Measurements from ENCODE around the gene PCTP. TPM values are rescaled to one million over a fixed set of nuclear protein-coding genes. Genes with fewer than 3 reads are reported as not detected.

The PCTP gene
- total and polyA plus RNA-seq, 3 donors from 2014 or later, result 22.6 to 32.0 (median 24.0) TPM

GRCh38 chr17:55710829-55711496 is 39.9 kb upstream of the PCTP start:
- no peaks in the 10 kb centered on the region for H3K4me1 ChIP-seq
- no peaks in the 10 kb centered on the region for H3K27me3 ChIP-seq
- H3K27ac ChIP-seq, result no peak overlapping the region
- H3K4me3 ChIP-seq, result no peak overlapping the region
- DNase-seq, result no peak
- intact Hi-C loops (cut with DNase I; ENCODE audit: low total_unique reads), result loop anchor here (10.0 kb wide), 1 partner anchor 186 kb away; no protein-coding TSS in a partner anchor
- H3K36me3 ChIP-seq (ENCODE audit: low read depth, missing control alignments), result no peaks in the 10 kb centered on the region
- WGBS, 2 donors, result 80 to 89% methylated on average over 4 of the region's 4 CpGs
- no peaks in the 10 kb centered on the region for H3K9me3 ChIP-seq
- TF ChIP-seq CTCF (IDR thresholded peaks at IDR 0.05) (no peak), POLR2A (IDR thresholded peaks at IDR 0.05) (no peak)

- no peaks in the 10 kb centered on the region for H3K4me1 ChIP-seq
- no peaks in the 10 kb centered on the region for H3K9me3 ChIP-seq
- intact Hi-C loops (cut with DNase I; ENCODE audit: low total_unique reads), result loop anchor here (10.0 kb wide), 1 partner anchor 193 kb away; no protein-coding TSS in a partner anchor
- no peak overlapping the region for H3K27ac ChIP-seq
- H3K36me3 ChIP-seq (ENCODE audit: low read depth, missing control alignments), result no peaks in the 10 kb centered on the region
- DNase-seq, result no peak
- 92 to 94% methylated on average over 4 of the region's 4 CpGs for WGBS, 2 donors
- H3K27me3 ChIP-seq, result no peaks in the 10 kb centered on the region
- no peak overlapping the region for H3K4me3 ChIP-seq
- no peak for TF ChIP-seq CTCF (IDR thresholded peaks at IDR 0.05)
- TF ChIP-seq POLR2A (IDR thresholded peaks at IDR 0.05), result no peak
These were observed 33.4 kb upstream of the PCTP start for GRCh38 chr17:55717432-55717831.

- H3K9me3 ChIP-seq, result no peaks in the 10 kb centered on the region
- 56% methylated on average over 11 of the region's 11 CpGs for WGBS, 2 donors
- intact Hi-C loops (cut with DNase I; ENCODE audit: low total_unique reads), result loop anchor here (10.0 kb wide), 1 partner anchor 193 kb away; no protein-coding TSS in a partner anchor
- no peaks in the 10 kb centered on the region for H3K36me3 ChIP-seq (ENCODE audit: low read depth, missing control alignments)
- H3K4me3 ChIP-seq, result no peak overlapping the region
- peak; percentile 94 for DNase-seq
- no peaks in the 10 kb centered on the region for H3K27me3 ChIP-seq
- H3K27ac ChIP-seq, result no peak overlapping the region
- H3K4me1 ChIP-seq, result no peaks in the 10 kb centered on the region
- peak; percentile 73 to 93 (median 85) for TF ChIP-seq CTCF (IDR thresholded peaks at IDR 0.05)
- no peak for TF ChIP-seq POLR2A (IDR thresholded peaks at IDR 0.05)
These were observed 32.7 kb upstream of the PCTP start for GRCh38 chr17:55717898-55718735.

- whole genome bisulfite sequencing, 2 donors, result 90 to 91% methylated on average over 4 to 6 of the region's 6 CpGs
- H3K27ac ChIP-seq, result no peak overlapping the region
- no peak for TF ChIP-seq POLR2A (IDR thresholded peaks at IDR 0.05)
- no peak for TF ChIP-seq CTCF (IDR thresholded peaks at IDR 0.05)
- no peaks in the 10 kb centered on the region for H3K9me3 ChIP-seq
- intact Hi-C loops (cut with DNase I; ENCODE audit: low total_unique reads), result no loop called here
- no peak for DNase-seq
- no peak overlapping the region for H3K4me3 ChIP-seq
- no peaks in the 10 kb centered on the region for H3K36me3 ChIP-seq (ENCODE audit: low read depth, missing control alignments)
- H3K27me3 ChIP-seq, result no peaks in the 10 kb centered on the region
- peaks cover 2% of the 10 kb centered on the region for H3K4me1 ChIP-seq
These were observed 29.7 kb upstream of the PCTP start for GRCh38 chr17:55720919-55721836.

Data from testis (tissue), 3 donors.